Tibial nerve (tissue), 4 donors: ENCODE results near the gene CRHR1.

Experiments
- CTCF ChIP-seq, 5 experiments: fragments of 200-600 bp in 3 of 5; fragments of 450-650 bp in 2 of 5; sonication (generic) in 3 of 5; IDR thresholded peaks; one replicate each; pipeline ENCODE4 v1.5.1; 2016 to 2019; ENCODE audit warnings: antibody characterized with exemption in 5 of 5, mild to moderate bottlenecking in 3 of 5, moderate library complexity in 2 of 5
- EP300 ChIP-seq, 2 donors: sonication (generic); formaldehyde crosslinking; IDR thresholded peaks; one replicate each; pipeline ENCODE4 v1.6.1; 2017; ENCODE audit warnings: antibody characterized with exemption in 2 of 2, mild to moderate bottlenecking in 1 of 2
- POLR2A ChIP-seq, 2 donors: fragments of 450-650 bp; IDR thresholded peaks; one replicate each; pipeline ENCODE4 v1.6.1; 2017; ENCODE audit warnings: antibody characterized with exemption in 2 of 2, mild to moderate bottlenecking in 2 of 2, moderate library complexity in 2 of 2

GRCh38 chr17:45818041-45818440 lies 33.9 kb downstream of the CRHR1 start:
- TF ChIP-seq CTCF (IDR thresholded peaks at IDR 0.05), result no peak
- TF ChIP-seq POLR2A (IDR thresholded peaks at IDR 0.05), result no peak
- no peak for TF ChIP-seq EP300 (IDR thresholded peaks at IDR 0.05)
